H1 (cell line): ENCODE measurements around the gene CNOT6.

Experiments used
- BCL11A ChIP-seq, 2 experiments: IDR thresholded peaks; one replicate each; pipeline ENCODE4 v1.6.1; 2011; ENCODE audit warnings: low read depth in 2 of 2, low read length in 2 of 2, mild to moderate bottlenecking in 2 of 2
- BRCA1 ChIP-seq: IDR thresholded peaks from 2 replicates; pipeline ENCODE4 v1.6.1; 2012; ENCODE audit warnings: low read depth, low read length, improper control_type of control experiment
- CEBPB ChIP-seq: IDR thresholded peaks from 2 replicates; pipeline ENCODE4 v1.6.1; 2012; ENCODE audit warnings: low read depth, low read length
- GABPA ChIP-seq: IDR thresholded peaks from 2 replicates; pipeline ENCODE4 v1.6.1; 2011; ENCODE audit warnings: mild to moderate bottlenecking, low read length, moderate library complexity, borderline replicate concordance; ENCODE audit not compliant: insufficient read depth
- GTF2F1 ChIP-seq: IDR thresholded peaks from 2 replicates; pipeline ENCODE4 v1.6.1; 2012; ENCODE audit warnings: low read depth, low read length, improper control_type of control experiment, borderline replicate concordance
- KDM1A ChIP-seq: fragments of 200-600, 300-600 bp; sonication (generic); IDR thresholded peaks from 2 replicates; pipeline ENCODE4 v1.7.1; 2016; ENCODE audit warnings: mild to moderate bottlenecking, low read length, borderline replicate concordance
- NANOG ChIP-seq: IDR thresholded peaks from 2 replicates; pipeline ENCODE4 v1.6.1; 2011; ENCODE audit warnings: low read length, low read depth, mild to moderate bottlenecking, inconsistent platforms; ENCODE audit not compliant: insufficient read depth, poor library complexity, severe bottlenecking
- POLR2AphosphoS5 ChIP-seq: IDR thresholded peaks from 2 replicates; pipeline ENCODE4 v1.6.1; 2011; ENCODE audit warnings: low read depth, low read length
- SRF ChIP-seq: IDR thresholded peaks from 2 replicates; pipeline ENCODE4 v1.6.1; 2011; ENCODE audit warnings: mild to moderate bottlenecking, low read depth, low read length, moderate library complexity
- TF ChIP-seq, protein P1 (sequence below), 3 experiments: IDR thresholded peaks; 1 replicate in 2 of 3; 2 replicates in 1 of 3; pipeline versions ENCODE4 v1.5.1 to v1.6.1; 2011; ENCODE audit warnings: low read length in 3 of 3, mild to moderate bottlenecking in 3 of 3, inconsistent platforms in 2 of 3, low read depth in 1 of 3, moderate library complexity in 1 of 3; ENCODE audit not compliant: insufficient read depth in 1 of 3; ENCODE audit errors: control extremely low read depth in 1 of 3
- TF ChIP-seq, protein P2 (sequence below): IDR thresholded peaks from 2 replicates; pipeline ENCODE4 v1.6.1; 2012; ENCODE audit warnings: inconsistent platforms
- TF ChIP-seq, protein P3 (sequence below): IDR thresholded peaks from 2 replicates; pipeline ENCODE4 v1.6.1; 2011; ENCODE audit warnings: low read length, improper control_type of control experiment
- TF ChIP-seq, protein P4 (sequence below): IDR thresholded peaks from 2 replicates; pipeline ENCODE4 v1.6.1; 2011; ENCODE audit warnings: low read depth, mild to moderate bottlenecking, low read length; ENCODE audit not compliant: insufficient read depth

DNA sequence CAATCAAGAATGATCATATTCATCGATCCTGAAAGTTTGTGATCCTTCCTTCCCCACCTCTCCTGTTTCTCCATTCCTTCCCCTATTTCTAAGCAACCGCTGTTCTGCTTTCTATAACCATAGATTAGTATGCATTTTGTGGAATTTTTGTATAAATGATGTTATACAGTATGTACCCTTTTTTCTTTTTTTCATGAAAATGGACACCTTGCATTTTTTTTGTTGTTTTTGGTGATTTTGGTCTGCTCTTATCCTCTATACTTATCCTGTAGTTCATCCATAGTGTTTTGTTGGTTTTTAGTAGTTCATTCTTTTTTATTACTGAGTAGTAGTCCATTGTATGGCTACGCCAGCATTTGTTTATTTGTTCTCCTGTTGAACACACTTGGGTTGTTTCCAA is 51.1 kb downstream of the CNOT6 start:
- TF ChIP-seq CEBPB = no peak
- TF ChIP-seq, protein P1, sequence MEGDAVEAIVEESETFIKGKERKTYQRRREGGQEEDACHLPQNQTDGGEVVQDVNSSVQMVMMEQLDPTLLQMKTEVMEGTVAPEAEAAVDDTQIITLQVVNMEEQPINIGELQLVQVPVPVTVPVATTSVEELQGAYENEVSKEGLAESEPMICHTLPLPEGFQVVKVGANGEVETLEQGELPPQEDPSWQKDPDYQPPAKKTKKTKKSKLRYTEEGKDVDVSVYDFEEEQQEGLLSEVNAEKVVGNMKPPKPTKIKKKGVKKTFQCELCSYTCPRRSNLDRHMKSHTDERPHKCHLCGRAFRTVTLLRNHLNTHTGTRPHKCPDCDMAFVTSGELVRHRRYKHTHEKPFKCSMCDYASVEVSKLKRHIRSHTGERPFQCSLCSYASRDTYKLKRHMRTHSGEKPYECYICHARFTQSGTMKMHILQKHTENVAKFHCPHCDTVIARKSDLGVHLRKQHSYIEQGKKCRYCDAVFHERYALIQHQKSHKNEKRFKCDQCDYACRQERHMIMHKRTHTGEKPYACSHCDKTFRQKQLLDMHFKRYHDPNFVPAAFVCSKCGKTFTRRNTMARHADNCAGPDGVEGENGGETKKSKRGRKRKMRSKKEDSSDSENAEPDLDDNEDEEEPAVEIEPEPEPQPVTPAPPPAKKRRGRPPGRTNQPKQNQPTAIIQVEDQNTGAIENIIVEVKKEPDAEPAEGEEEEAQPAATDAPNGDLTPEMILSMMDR (IDR thresholded peaks at IDR 0.05; ENCODE audit: control extremely low read depth in 1 of 3, insufficient read depth in 1 of 3, low read depth in 1 of 3, low read length in 3 of 3) = no peak
- no peak for TF ChIP-seq KDM1A
- TF ChIP-seq BCL11A (IDR thresholded peaks at IDR 0.05; ENCODE audit: low read depth in 2 of 2, low read length in 2 of 2) = no peak
- no peak for TF ChIP-seq GABPA
- TF ChIP-seq BRCA1 = no peak
- TF ChIP-seq, protein P2, sequence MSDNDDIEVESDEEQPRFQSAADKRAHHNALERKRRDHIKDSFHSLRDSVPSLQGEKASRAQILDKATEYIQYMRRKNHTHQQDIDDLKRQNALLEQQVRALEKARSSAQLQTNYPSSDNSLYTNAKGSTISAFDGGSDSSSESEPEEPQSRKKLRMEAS = no peak
- TF ChIP-seq POLR2AphosphoS5 = no peak
- no peak for TF ChIP-seq SRF
- TF ChIP-seq, protein P3, sequence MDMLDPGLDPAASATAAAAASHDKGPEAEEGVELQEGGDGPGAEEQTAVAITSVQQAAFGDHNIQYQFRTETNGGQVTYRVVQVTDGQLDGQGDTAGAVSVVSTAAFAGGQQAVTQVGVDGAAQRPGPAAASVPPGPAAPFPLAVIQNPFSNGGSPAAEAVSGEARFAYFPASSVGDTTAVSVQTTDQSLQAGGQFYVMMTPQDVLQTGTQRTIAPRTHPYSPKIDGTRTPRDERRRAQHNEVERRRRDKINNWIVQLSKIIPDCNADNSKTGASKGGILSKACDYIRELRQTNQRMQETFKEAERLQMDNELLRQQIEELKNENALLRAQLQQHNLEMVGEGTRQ = no peak
- TF ChIP-seq NANOG = no peak
- TF ChIP-seq GTF2F1 = no peak
- TF ChIP-seq, protein P4, sequence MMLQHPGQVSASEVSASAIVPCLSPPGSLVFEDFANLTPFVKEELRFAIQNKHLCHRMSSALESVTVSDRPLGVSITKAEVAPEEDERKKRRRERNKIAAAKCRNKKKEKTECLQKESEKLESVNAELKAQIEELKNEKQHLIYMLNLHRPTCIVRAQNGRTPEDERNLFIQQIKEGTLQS = no peak
